ENCODE data around the gene PLEKHM3.
"Not testable (repeated sequence)": the region's sequence is repeated elsewhere in the genome, so short reads cannot be mapped to it uniquely, and the experiment has no call there.

Gene PLEKHM3

GRCh38 chr2:207950063-207950760 lies 75.1 kb downstream of the PLEKHM3 start:
- DNase-seq, result no peak

GRCh38 chr2:207949245-207949644 lies 76.1 kb downstream of the PLEKHM3 start:
- DNase-seq, result not testable (repeated sequence)

- DNase-seq, result no peak
These were observed 80.2 kb downstream of the PLEKHM3 start for GRCh38 chr2:207944979-207945600.

GRCh38 chr2:207944334-207944733 lies 81.0 kb downstream of the PLEKHM3 start:
- DNase-seq, result no peak

- no peak for DNase-seq
These were observed 85.8 kb downstream of the PLEKHM3 start for GRCh38 chr2:207939342-207940108.

GRCh38 chr2:207938886-207939285 lies 86.4 kb downstream of the PLEKHM3 start:
- DNase-seq, result no peak

GRCh38 chr2:207938415-207938814 lies 86.9 kb downstream of the PLEKHM3 start:
- no peak for DNase-seq

- DNase-seq, result peak; percentile 48
These were observed 87.5 kb downstream of the PLEKHM3 start for GRCh38 chr2:207937823-207938222.

- DNase-seq, result no peak
These were observed 88.1 kb downstream of the PLEKHM3 start for GRCh38 chr2:207937253-207937652.

- no peak for DNase-seq
These were observed 88.9 kb downstream of the PLEKHM3 start for GRCh38 chr2:207936380-207936779.

GRCh38 chr2:207935991-207936370 lies 89.3 kb downstream of the PLEKHM3 start:
- no peak for DNase-seq

GRCh38 chr2:207935121-207935990 lies 90.0 kb downstream of the PLEKHM3 start:
- DNase-seq, result no peak

- DNase-seq, result no peak
These were observed 90.6 kb downstream of the PLEKHM3 start for GRCh38 chr2:207934720-207935119.

GRCh38 chr2:207933396-207934065 lies 91.8 kb downstream of the PLEKHM3 start:
- DNase-seq, result no peak

- DNase-seq, result no peak
These were observed 93.2 kb downstream of the PLEKHM3 start for GRCh38 chr2:207932106-207932505.

- DNase-seq, result no peak
These were observed 94.6 kb downstream of the PLEKHM3 start for GRCh38 chr2:207930747-207931146.

GRCh38 chr2:207929923-207930322 lies 95.4 kb downstream of the PLEKHM3 start:
- DNase-seq, result no peak

GRCh38 chr2:207928079-207928478 lies 97.2 kb downstream of the PLEKHM3 start:
- peak; percentile 36 for DNase-seq

GRCh38 chr2:207926989-207927300 lies 98.4 kb downstream of the PLEKHM3 start:
- DNase-seq, result no peak

- DNase-seq, result peak; percentile 82
These were observed 99.0 kb downstream of the PLEKHM3 start for GRCh38 chr2:207926133-207926988.

GRCh38 chr2:207925601-207926000 lies 99.7 kb downstream of the PLEKHM3 start:
- DNase-seq, result no peak

- DNase-seq, result no peak
These were observed 103.7 kb downstream of the PLEKHM3 start for GRCh38 chr2:207921606-207922005.

Data from inflammatory macrophage treated with lipopolysaccharide for 4 hours (primary cell).